Stomach (tissue), 9 donors: ENCODE data around the gene NUBPL. TPM values are rescaled to one million over a fixed set of nuclear protein-coding genes. Genes with fewer than 3 reads are reported as not detected.
"Not testable (repeated sequence)": the region's sequence is repeated elsewhere in the genome, so short reads cannot be mapped to it uniquely, and the experiment has no call there.

Source experiments
- DNase-seq, 2 donors: peaks; one replicate each; pipeline versions ENCODE4 v3.0.0 to v3.0.0-alpha.2; 2013 to 2019
- H3K27ac ChIP-seq, 5 donors: fragments of 200-600 bp in 4 of 5; sonication (generic) in 4 of 5; one replicate each; pipeline ENCODE4 v1.5.1; 2013 to 2019; ENCODE audit warnings: mild to moderate bottlenecking in 1 of 5, moderate library complexity in 1 of 5
- H3K27me3 ChIP-seq, 3 donors: fragments of 200-600 bp; sonication (generic); one replicate each; pipeline ENCODE4 v1.5.1; 2017 to 2019; ENCODE audit warnings: mixed run types in 1 of 3
- H3K36me3 ChIP-seq, 4 donors: fragments of 200-600 bp; sonication (generic); 1 replicate in 3 of 4; 2 replicates in 1 of 4; pipeline ENCODE4 v1.5.1; 2016 to 2019
- H3K4me1 ChIP-seq, 4 donors: fragments of 200-600 bp; sonication (generic); one replicate each; pipeline ENCODE4 v1.5.1; 2016 to 2019
- H3K4me3 ChIP-seq, 4 donors: fragments of 200-600 bp; sonication (generic) in 3 of 4; one replicate each; pipeline ENCODE4 v1.5.1; 2016 to 2019; ENCODE audit warnings: mild to moderate bottlenecking in 1 of 4
- H3K9me3 ChIP-seq, 4 donors: fragments of 200-600 bp; sonication (generic); one replicate each; pipeline ENCODE4 v1.5.1; 2016 to 2019
- CTCF ChIP-seq, 7 experiments: fragments of 450-650 bp in 4 of 7; fragments of 200-600 bp in 3 of 7; sonication (generic) in 3 of 7; IDR thresholded peaks; one replicate each; pipeline ENCODE4 v1.5.1; 2016 to 2019; ENCODE audit warnings: antibody characterized with exemption in 7 of 7, control low read depth in 2 of 7, mild to moderate bottlenecking in 1 of 7
- EP300 ChIP-seq: sonication (generic); formaldehyde crosslinking; IDR thresholded peaks from one replicate; pipeline ENCODE4 v1.6.1; 2017; ENCODE audit warnings: antibody characterized with exemption
- POLR2A ChIP-seq, 4 donors: fragments of 450-650 bp; IDR thresholded peaks; one replicate each; pipeline ENCODE4 v1.6.1; 2016; ENCODE audit warnings: antibody characterized with exemption in 4 of 4, control low read depth in 2 of 4, mild to moderate bottlenecking in 1 of 4, moderate library complexity in 1 of 4
- POLR2AphosphoS5 ChIP-seq, 3 donors: sonication (generic); formaldehyde crosslinking; IDR thresholded peaks; one replicate each; pipeline ENCODE4 v1.6.1; 2016; ENCODE audit warnings: antibody characterized with exemption in 3 of 3
- WGBS, 5 donors: extraction: QIAGEN DNeasy Blood & Tissue Kit in 3 of 5; methylation state at CpG; one replicate each; pipeline versions ENCODE4 v1.1.5 to v1.1.7; 2013 to 2018; 5-methylcytosine and 5-hydroxymethylcytosine counted together
- intact Hi-C: fragments of 100-400 bp; cut with DNase I; formaldehyde crosslinking; loops from one replicate; pipeline ENCODE4 v1.15.1; 2023; ENCODE audit warnings: low total_unique reads
- polyA plus RNA-seq, 3 donors: library from polyadenylated mRNA; stranded (reverse); fragments of 200-250 nt; gene quantifications; one replicate each; pipeline ENCODE4 v1.2.3, GENCODE V29; 2013
- total RNA-seq, 5 donors: library from RNA; depleted of rRNA; stranded (reverse); fragments of >200 nt; gene quantifications; one replicate each; pipeline versions ENCODE4 v1.1.0 to v1.2.3, GENCODE V29; 2014 to 2016
- donor health status: healthy with polysubstance abuse.
- donor health status: Bipolar disorder and iron deficiency.
- donor health status: healthy.

NUBPL gene
- total and polyA plus RNA-seq, 8 donors, result 0.58 to 25.7 (median 5.0) TPM

GRCh38 chr14:31622060-31622459, 60.9 kb downstream of the NUBPL start:
- TF ChIP-seq POLR2AphosphoS5 (IDR thresholded peaks at IDR 0.05) (no peak), POLR2A (IDR thresholded peaks at IDR 0.05) (no peak), CTCF (IDR thresholded peaks at IDR 0.05) (no peak), EP300 (no peak)
- no peak overlapping the region for H3K4me3 ChIP-seq
- H3K9me3 ChIP-seq, result peaks cover 0 to 40% (median 31%) of the 10 kb centered on the region in 4 donors
- WGBS, 5 donors, result 89 to 98% (median 96%) methylated on average over 5 of the region's 5 CpGs
- peaks cover 0 to 28% (median 14%) of the 10 kb centered on the region in 4 donors for H3K36me3 ChIP-seq
- intact Hi-C loops, result no loop called here
- no peaks in the 10 kb centered on the region for H3K4me1 ChIP-seq
- H3K27me3 ChIP-seq, result no peaks in the 10 kb centered on the region
- H3K27ac ChIP-seq, result no peak overlapping the region
- no peak for DNase-seq

- H3K9me3 ChIP-seq, result peaks cover 3 to 35% (median 21%) of the 10 kb centered on the region in 4 donors
- DNase-seq, H3K4me3 ChIP-seq, H3K27me3 ChIP-seq, intact Hi-C loops, H3K36me3 ChIP-seq, H3K4me1 ChIP-seq, H3K27ac ChIP-seq: not testable (repeated sequence)
- 93 to 98% (median 95%) methylated on average over 5 of the region's 5 CpGs for WGBS, 5 donors
These were observed 91.7 kb downstream of the NUBPL start for GRCh38 chr14:31652900-31653299.

- DNase-seq, result no peak
- intact Hi-C loops, result no loop called here
- Histone ChIP-seq H3K27ac (no peak overlapping the region), H3K9me3 (peaks cover 3 to 24% (median 12%) of the 10 kb centered on the region in 4 donors), H3K4me3 (no peak overlapping the region), H3K4me1 (no peaks in the 10 kb centered on the region), H3K27me3 (no peaks in the 10 kb centered on the region), H3K36me3 (peaks cover 0 to 7% (median 0%) of the 10 kb centered on the region in 4 donors)
- no peak for TF ChIP-seq POLR2A (IDR thresholded peaks at IDR 0.05)
- no peak for TF ChIP-seq POLR2AphosphoS5 (IDR thresholded peaks at IDR 0.05)
- no peak for TF ChIP-seq EP300
These were observed 96.7 kb downstream of the NUBPL start for GRCh38 chr14:31657917-31658316.

GRCh38 chr14:31659278-31659677, 98.1 kb downstream of the NUBPL start:
- 64 to 92% (median 91%) methylated on average over 1 of the region's 1 CpG for WGBS, 5 donors
- no peak for TF ChIP-seq CTCF (IDR thresholded peaks at IDR 0.05)
- no peak for TF ChIP-seq POLR2A (IDR thresholded peaks at IDR 0.05)
- no peak for TF ChIP-seq EP300
- no peak for TF ChIP-seq POLR2AphosphoS5 (IDR thresholded peaks at IDR 0.05)
- intact Hi-C loops, result no loop called here
- H3K36me3 ChIP-seq, result peaks cover 0 to 7% (median 0%) of the 10 kb centered on the region in 4 donors
- no peaks in the 10 kb centered on the region for H3K27me3 ChIP-seq
- no peak for DNase-seq
- peaks cover 0 to 18% (median 3%) of the 10 kb centered on the region in 4 donors for H3K9me3 ChIP-seq
- H3K4me3 ChIP-seq, result no peak overlapping the region
- no peaks in the 10 kb centered on the region for H3K4me1 ChIP-seq
- H3K27ac ChIP-seq, result no peak overlapping the region

GRCh38 chr14:31660191-31660590, 99.0 kb downstream of the NUBPL start:
- no peak for TF ChIP-seq EP300
- TF ChIP-seq CTCF (IDR thresholded peaks at IDR 0.05), result no peak
- no peak for TF ChIP-seq POLR2AphosphoS5 (IDR thresholded peaks at IDR 0.05)
- TF ChIP-seq POLR2A (IDR thresholded peaks at IDR 0.05), result no peak
- intact Hi-C loops, result no loop called here
- 90 to 94% (median 93%) methylated on average over 3 of the region's 3 CpGs for WGBS, 5 donors

More at GRCh38 chr14:31660191-31660590, 99.0 kb downstream of the NUBPL start:
- peaks cover 0 to 7% (median 0%) of the 10 kb centered on the region in 4 donors for H3K36me3 ChIP-seq
- H3K27me3 ChIP-seq, result no peaks in the 10 kb centered on the region
- DNase-seq, result no peak
- no peak overlapping the region for H3K27ac ChIP-seq
- no peak overlapping the region for H3K4me3 ChIP-seq
- H3K4me1 ChIP-seq, result no peaks in the 10 kb centered on the region
- H3K9me3 ChIP-seq, result peaks cover 0 to 18% (median 4%) of the 10 kb centered on the region in 4 donors
